Stimulated activated naive B cell treated with anti-CD40 and anti-IgM and Interleukin-4, amounts not matched to agents 10 μg/mL and 1 μg/mL and 100 μg/mL, for 72 hours (primary cell): ENCODE data around the gene ZNRF1.
A peak's percentile ranks its signal among the peaks of the same experiment; 100 is the strongest.

Experiments used
- ATAC-seq, 2 donors: fragments of 150-1000 bp; cut with Tn5 transposase; replicated peaks; 2 replicates each; pipeline ENCODE4 v1.10.0; 2021; ENCODE audit warnings: moderate library complexity in 1 of 2
- DNase-seq: peaks from one replicate; pipeline ENCODE4 v3.0.0; 2021
- H3K27ac Mint-ChIP-seq: one replicate; pipeline ENCODE4 v1.8.0; 2022; ENCODE audit warnings: mild to moderate bottlenecking, mixed read lengths
- H3K27me3 Mint-ChIP-seq, 2 donors: one replicate each; pipeline ENCODE4 v1.8.0; 2022; ENCODE audit warnings: mixed read lengths in 2 of 2
- H3K36me3 Mint-ChIP-seq, 2 donors: one replicate each; pipeline ENCODE4 v1.8.0; 2022; ENCODE audit warnings: mixed read lengths in 2 of 2, mild to moderate bottlenecking in 1 of 2
- H3K4me1 Mint-ChIP-seq, 2 donors: one replicate each; pipeline ENCODE4 v1.8.0; 2022; ENCODE audit warnings: mixed read lengths in 2 of 2, mild to moderate bottlenecking in 1 of 2
- H3K4me3 Mint-ChIP-seq, 2 donors: one replicate each; pipeline ENCODE4 v1.8.0; 2022; ENCODE audit warnings: mild to moderate bottlenecking in 2 of 2, mixed read lengths in 2 of 2, moderate library complexity in 1 of 2
- H3K9me3 Mint-ChIP-seq, 2 donors: one replicate each; pipeline ENCODE4 v1.8.0; 2022; ENCODE audit warnings: mixed read lengths in 2 of 2, mild to moderate bottlenecking in 1 of 2

Gene ZNRF1

GRCh38 chr16:75044800-75045361, 46.1 kb downstream of the ZNRF1 start:
- H3K4me3 Mint-ChIP-seq = no peak overlapping the region
- no peaks in the 10 kb centered on the region for H3K9me3 Mint-ChIP-seq
- no peaks in the 10 kb centered on the region for H3K36me3 Mint-ChIP-seq
- no peak for DNase-seq
- no peak for ATAC-seq
- no peaks in the 10 kb centered on the region for H3K27me3 Mint-ChIP-seq
- H3K4me1 Mint-ChIP-seq = peaks cover 6 to 12% of the 10 kb centered on the region in 2 donors
- H3K27ac Mint-ChIP-seq = no peak overlapping the region

- no peaks in the 10 kb centered on the region for H3K9me3 Mint-ChIP-seq
Observed at GRCh38 chr16:75045424-75045823, 46.6 kb downstream of the ZNRF1 start.

GRCh38 chr16:75048054-75048453, 49.2 kb downstream of the ZNRF1 start:
- Mint-ChIP-seq H3K27ac (no peak overlapping the region), H3K4me1 (peaks cover 3 to 8% of the 10 kb centered on the region in 2 donors), H3K4me3 (no peak overlapping the region), H3K9me3 (no peaks in the 10 kb centered on the region), H3K36me3 (no peaks in the 10 kb centered on the region), H3K27me3 (no peaks in the 10 kb centered on the region)
- DNase-seq (no peak), ATAC-seq (no peak)

More at GRCh38 chr16:75045424-75045823, 46.6 kb downstream of the ZNRF1 start:
- H3K27ac Mint-ChIP-seq = no peak overlapping the region
- no peaks in the 10 kb centered on the region for H3K27me3 Mint-ChIP-seq
- no peaks in the 10 kb centered on the region for H3K36me3 Mint-ChIP-seq
- DNase-seq (no peak), ATAC-seq (no peak)
- peaks cover 6 to 12% of the 10 kb centered on the region in 2 donors for H3K4me1 Mint-ChIP-seq
- H3K4me3 Mint-ChIP-seq = no peak overlapping the region

GRCh38 chr16:75048530-75048929, 49.7 kb downstream of the ZNRF1 start:
- Mint-ChIP-seq H3K9me3 (no peaks in the 10 kb centered on the region), H3K4me1 (peaks cover 3 to 5% of the 10 kb centered on the region in 2 donors)
- DNase-seq = no peak

GRCh38 chr16:75052481-75053202, 53.8 kb downstream of the ZNRF1 start:
- Mint-ChIP-seq H3K4me3 (no peak overlapping the region), H3K27ac (no peak overlapping the region), H3K36me3 (no peaks in the 10 kb centered on the region), H3K4me1 (peaks cover 5 to 7% of the 10 kb centered on the region in 2 donors), H3K9me3 (no peaks in the 10 kb centered on the region), H3K27me3 (no peaks in the 10 kb centered on the region)
- DNase-seq (no peak), ATAC-seq (peak; percentile 25 to 48)

More at GRCh38 chr16:75048530-75048929, 49.7 kb downstream of the ZNRF1 start:
- no peak for ATAC-seq
- Mint-ChIP-seq H3K27me3 (no peaks in the 10 kb centered on the region), H3K36me3 (no peaks in the 10 kb centered on the region), H3K4me3 (no peak overlapping the region), H3K27ac (no peak overlapping the region)

GRCh38 chr16:75053791-75054555, 55.1 kb downstream of the ZNRF1 start:
- DNase-seq (no peak), ATAC-seq (no peak)
- Mint-ChIP-seq H3K36me3 (no peaks in the 10 kb centered on the region), H3K27me3 (no peaks in the 10 kb centered on the region), H3K4me3 (no peak overlapping the region), H3K27ac (no peak overlapping the region), H3K4me1 (peaks cover 5 to 7% of the 10 kb centered on the region in 2 donors), H3K9me3 (no peaks in the 10 kb centered on the region)

GRCh38 chr16:75054556-75054947, 55.7 kb downstream of the ZNRF1 start:
- no peak for ATAC-seq
- Mint-ChIP-seq H3K9me3 (no peaks in the 10 kb centered on the region), H3K4me1 (peaks cover 5 to 7% of the 10 kb centered on the region in 2 donors), H3K27me3 (no peaks in the 10 kb centered on the region), H3K4me3 (no peak overlapping the region), H3K36me3 (no peaks in the 10 kb centered on the region), H3K27ac (no peak overlapping the region)
- no peak for DNase-seq

- H3K4me3 Mint-ChIP-seq = no peak overlapping the region
- no peaks in the 10 kb centered on the region for H3K36me3 Mint-ChIP-seq
- no peak overlapping the region for H3K27ac Mint-ChIP-seq
- DNase-seq = no peak
- peaks cover 0 to 4% of the 10 kb centered on the region in 2 donors for H3K4me1 Mint-ChIP-seq
- ATAC-seq = no peak
- H3K27me3 Mint-ChIP-seq = peaks cover 22 to 28% of the 10 kb centered on the region in 2 donors
- H3K9me3 Mint-ChIP-seq = no peaks in the 10 kb centered on the region
Observed at GRCh38 chr16:75058806-75059205, 60.0 kb downstream of the ZNRF1 start.

- DNase-seq = no peak
- H3K9me3 Mint-ChIP-seq = no peaks in the 10 kb centered on the region
- no peak overlapping the region for H3K4me3 Mint-ChIP-seq
- no peaks in the 10 kb centered on the region for H3K36me3 Mint-ChIP-seq
- no peak overlapping the region for H3K27ac Mint-ChIP-seq
- peaks cover 23 to 29% of the 10 kb centered on the region in 2 donors for H3K27me3 Mint-ChIP-seq
- peaks cover 0 to 2% of the 10 kb centered on the region in 2 donors for H3K4me1 Mint-ChIP-seq
- ATAC-seq = no peak
Observed at GRCh38 chr16:75059411-75059810, 60.6 kb downstream of the ZNRF1 start.

GRCh38 chr16:75060723-75061122, 61.9 kb downstream of the ZNRF1 start:
- H3K9me3 Mint-ChIP-seq = no peaks in the 10 kb centered on the region
- H3K36me3 Mint-ChIP-seq = no peaks in the 10 kb centered on the region
- H3K4me1 Mint-ChIP-seq = peaks cover 10 to 13% of the 10 kb centered on the region in 2 donors
- ATAC-seq (no peak), DNase-seq (no peak)
- no peak overlapping the region for H3K27ac Mint-ChIP-seq
- no peak overlapping the region for H3K4me3 Mint-ChIP-seq
- H3K27me3 Mint-ChIP-seq = peaks cover 34 to 42% of the 10 kb centered on the region in 2 donors

GRCh38 chr16:75061669-75062068, 62.8 kb downstream of the ZNRF1 start:
- H3K27ac Mint-ChIP-seq = no peak overlapping the region
- H3K4me1 Mint-ChIP-seq = peaks cover 11 to 16% of the 10 kb centered on the region in 2 donors
- no peak for ATAC-seq
- DNase-seq = no peak
- no peaks in the 10 kb centered on the region for H3K9me3 Mint-ChIP-seq
- H3K4me3 Mint-ChIP-seq = no peak overlapping the region
- H3K36me3 Mint-ChIP-seq = no peaks in the 10 kb centered on the region
- H3K27me3 Mint-ChIP-seq = peaks cover 41 to 46% of the 10 kb centered on the region in 2 donors

- no peaks in the 10 kb centered on the region for H3K9me3 Mint-ChIP-seq
- peaks cover 46 to 53% of the 10 kb centered on the region in 2 donors for H3K27me3 Mint-ChIP-seq
- no peak for ATAC-seq
- H3K4me3 Mint-ChIP-seq = no peak overlapping the region
- DNase-seq = no peak
- peaks cover 11 to 16% of the 10 kb centered on the region in 2 donors for H3K4me1 Mint-ChIP-seq
- no peaks in the 10 kb centered on the region for H3K36me3 Mint-ChIP-seq
- H3K27ac Mint-ChIP-seq = no peak overlapping the region
Observed at GRCh38 chr16:75062135-75062975, 63.5 kb downstream of the ZNRF1 start.

GRCh38 chr16:75062976-75063346, 64.1 kb downstream of the ZNRF1 start:
- no peak overlapping the region for H3K4me3 Mint-ChIP-seq

GRCh38 chr16:75063549-75064088, 64.8 kb downstream of the ZNRF1 start:
- Mint-ChIP-seq H3K4me3 (no peak overlapping the region), H3K4me1 (peaks cover 11 to 16% of the 10 kb centered on the region in 2 donors), H3K9me3 (no peaks in the 10 kb centered on the region), H3K27ac (no peak overlapping the region), H3K36me3 (no peaks in the 10 kb centered on the region), H3K27me3 (peaks cover 46 to 66% of the 10 kb centered on the region in 2 donors)
- ATAC-seq (no peak), DNase-seq (no peak)

More at GRCh38 chr16:75062976-75063346, 64.1 kb downstream of the ZNRF1 start:
- no peak for ATAC-seq
- H3K27me3 Mint-ChIP-seq = peaks cover 46 to 59% of the 10 kb centered on the region in 2 donors
- no peaks in the 10 kb centered on the region for H3K9me3 Mint-ChIP-seq
- peaks cover 11 to 16% of the 10 kb centered on the region in 2 donors for H3K4me1 Mint-ChIP-seq
- DNase-seq = no peak
- H3K27ac Mint-ChIP-seq = no peak overlapping the region
- H3K36me3 Mint-ChIP-seq = no peaks in the 10 kb centered on the region
